K562 (cell line): ENCODE measurements around the gene ZNF407. TPM values are rescaled to one million over a fixed set of nuclear protein-coding genes. Genes with fewer than 3 reads are reported as not detected.

Source experiments
- ATAC-seq: fragments of 200-7000 bp; cut with Tn5 transposase; 3 replicates; pipeline ENCODE4 v1.9.1; 2020; ENCODE audit warnings: moderate library complexity
- BruUV-seq: library from RNA; stranded (reverse); fragments of 400-500 nt; replicated peaks from 2 replicates; lab custom pipeline; 2021; lab: Mats Ljungman, UMichigan
- CTCF ChIA-PET: fragments of 300-600 bp; formaldehyde crosslinking; extraction: SDS; loops from one replicate; lab custom pipeline; 2021; ENCODE audit warnings: low intra/inter-chr PET ratio; lab: Yijun Ruan, JAX
- POLR2A ChIA-PET: fragments of 300-600, 350-650 bp; sonication (Branson Sonifier 250); formaldehyde crosslinking; extraction: SDS; loops from one replicate; lab custom pipeline; 2021; ENCODE audit warnings: antibody characterized with exemption, inconsistent platforms; lab: Yijun Ruan, JAX
- DNase-seq, 4 experiments: peaks; one replicate each; pipeline versions ENCODE4 v3.0.0 to v3.0.0-alpha.2; 2011 to 2018; ENCODE audit warnings: low spot score in 3 of 4, mixed read lengths in 3 of 4; ENCODE audit errors: extremely low read depth in 1 of 4
- FAIRE-seq: peaks from 2 replicates; lab custom pipeline; 2011; peaks lifted over from hg19 to GRCh38; lab: Jason Lieb, UNC
- H2AFZ ChIP-seq: 2 replicates; pipeline ENCODE4 v1.6.0; 2011; ENCODE audit warnings: low read depth, low read length, control low read depth, inconsistent platforms
- H3K27ac ChIP-seq: fragments of 200-600 bp; 3 replicates; pipeline ENCODE4 v1.8.0; 2011; ENCODE audit warnings: low read depth, mild to moderate bottlenecking, control low read depth, inconsistent platforms, low read length, moderate library complexity, mixed read lengths; ENCODE audit errors: extremely low read depth
- H3K27me3 ChIP-seq, 2 experiments: fragments of 300-600 bp in 1 of 2; 2 replicates in 1 of 2; 3 replicates in 1 of 2; pipeline versions ENCODE4 v1.6.0 to v1.8.0; 2011; ENCODE audit warnings: inconsistent platforms in 2 of 2, low read length in 2 of 2, mild to moderate bottlenecking in 1 of 2, mixed read lengths in 1 of 2, moderate library complexity in 1 of 2; ENCODE audit not compliant: control insufficient read depth in 2 of 2, insufficient read depth in 2 of 2
- H3K36me3 ChIP-seq: fragments of 300-600 bp; 3 replicates; pipeline ENCODE4 v1.8.0; 2011; ENCODE audit warnings: mild to moderate bottlenecking, low read length, inconsistent platforms; ENCODE audit not compliant: control insufficient read depth, insufficient read depth
- H3K4me1 ChIP-seq, 2 experiments: fragments of 200-600 bp in 1 of 2; replicated peaks in 1 of 2; 2 replicates in 1 of 2; 3 replicates in 1 of 2; pipeline versions ENCODE4 v1.5.1 to v1.8.0; 2011; ENCODE audit warnings: inconsistent platforms in 2 of 2, low read length in 2 of 2, mild to moderate bottlenecking in 1 of 2, mixed read lengths in 1 of 2, moderate library complexity in 1 of 2; ENCODE audit not compliant: control insufficient read depth in 2 of 2, insufficient read depth in 2 of 2
- H3K4me2 ChIP-seq: 2 replicates; pipeline ENCODE4 v1.6.1; 2011; ENCODE audit warnings: low read length, control low read depth, inconsistent platforms, mixed read lengths; ENCODE audit not compliant: insufficient read depth
- H3K4me3 ChIP-seq: fragments of 200-600 bp; sonication (generic), shearing (Covaris generic); 2 replicates; pipeline ENCODE4 v1.5.1; 2016; ENCODE audit warnings: control low read depth, inconsistent platforms
- H3K79me2 ChIP-seq: fragments of 200-600 bp; 3 replicates; pipeline ENCODE4 v1.8.0; 2011; ENCODE audit warnings: low read length, inconsistent platforms; ENCODE audit not compliant: control insufficient read depth, insufficient read depth
- H3K9ac ChIP-seq, 2 experiments: 2 replicates each; pipeline versions ENCODE4 v1.6.0 to v1.6.1; 2011; ENCODE audit warnings: low read depth in 2 of 2, low read length in 2 of 2, control low read depth in 1 of 2, inconsistent platforms in 1 of 2, mild to moderate bottlenecking in 1 of 2, mixed read lengths in 1 of 2; ENCODE audit not compliant: insufficient read depth in 1 of 2
- H3K9me1 ChIP-seq: one replicate; pipeline ENCODE4 v1.6.0; 2011; ENCODE audit warnings: inconsistent platforms, mild to moderate bottlenecking, low read length, moderate library complexity; ENCODE audit not compliant: control insufficient read depth, insufficient read depth
- H3K9me3 ChIP-seq: replicated peaks from 2 replicates; pipeline ENCODE4 v1.5.1; 2011; ENCODE audit warnings: low read depth, low read length, inconsistent platforms; ENCODE audit not compliant: control insufficient read depth, insufficient read depth
- H4K20me1 ChIP-seq: replicated peaks from 2 replicates; pipeline ENCODE4 v1.6.1; 2011; ENCODE audit warnings: low read length, inconsistent platforms, mixed read lengths; ENCODE audit not compliant: control insufficient read depth, insufficient read depth
- C11orf30 ChIP-seq: fragments of 450-650 bp; IDR thresholded peaks from 2 replicates; pipeline ENCODE4 v1.6.1; 2016; ENCODE audit warnings: low read depth, mild to moderate bottlenecking
- CEBPB ChIP-seq: fragments of 450-650 bp; IDR thresholded peaks from 2 replicates; pipeline ENCODE4 v1.6.1; 2016; ENCODE audit warnings: missing genetic modification characterization, missing compliant biosample characterization
- DMBX1 ChIP-seq: fragments of 250-450 bp; sonication (Bioruptor Pico); IDR thresholded peaks from 2 replicates; pipeline ENCODE4 v1.8.0; 2022; ENCODE audit warnings: inconsistent platforms, mild to moderate bottlenecking, moderate library complexity, borderline replicate concordance
- E2F4 ChIP-seq: sonication (generic); formaldehyde crosslinking; IDR thresholded peaks from 2 replicates; pipeline ENCODE4 v1.8.0; 2022; ENCODE audit warnings: mild to moderate bottlenecking, low read depth, missing genetic modification reagents
- ELF1 ChIP-seq: fragments of 200-800 bp; sonication (Bioruptor generic); IDR thresholded peaks from 2 replicates; pipeline ENCODE4 v1.6.1; 2016; ENCODE audit warnings: missing genetic modification characterization, missing compliant biosample characterization
- KDM5B ChIP-seq: fragments of 200-600 bp; sonication (generic); IDR thresholded peaks from 2 replicates; pipeline ENCODE4 v1.6.1; 2012; ENCODE audit warnings: low read depth, mild to moderate bottlenecking, moderate library complexity, low read length, control low read depth, inconsistent platforms; ENCODE audit not compliant: insufficient replicate concordance
- MAFF ChIP-seq: IDR thresholded peaks from 2 replicates; pipeline ENCODE4 v1.6.1; 2012; ENCODE audit warnings: low read length, improper control_type of control experiment
- MAFG ChIP-seq: fragments of 450-650 bp; conservative IDR thresholded peaks from 2 replicates; pipeline ENCODE4 v1.6.1; 2016; ENCODE audit warnings: missing genetic modification characterization, missing compliant biosample characterization
- MAFK ChIP-seq: IDR thresholded peaks from 2 replicates; pipeline ENCODE4 v1.6.1; 2011; ENCODE audit warnings: low read length, improper control_type of control experiment
- NR4A1 ChIP-seq, 2 experiments: fragments of 250-450 bp in 1 of 2; fragments of 450-650 bp in 1 of 2; sonication (Bioruptor Pico) in 1 of 2; IDR thresholded peaks; 2 replicates each; pipeline versions ENCODE4 v1.4.0 to v1.6.1; 2016 to 2020; ENCODE audit warnings: mild to moderate bottlenecking in 2 of 2, missing compliant biosample characterization in 1 of 2, missing genetic modification characterization in 1 of 2, moderate library complexity in 1 of 2
- ZBED1 ChIP-seq: IDR thresholded peaks from 2 replicates; pipeline ENCODE4 v1.6.1; 2014
- ZNF316 ChIP-seq: fragments of 450-650 bp; IDR thresholded peaks from 2 replicates; pipeline ENCODE4 v1.6.1; 2016
- ZNF830 ChIP-seq: fragments of 250-450 bp; sonication (Bioruptor Pico); IDR thresholded peaks from 2 replicates; pipeline ENCODE4 v1.5.0; 2021; ENCODE audit warnings: mild to moderate bottlenecking
- whole genome bisulfite sequencing: fragments of 100-300 bp; shearing (Covaris generic); methylation state at CpG from one replicate; pipeline ENCODE4 v1.1.6; 2016; ENCODE audit warnings: low coverage, mixed read lengths; ENCODE audit not compliant: insufficient coverage; ENCODE audit errors: missing lambda C conversion rate; 5-methylcytosine and 5-hydroxymethylcytosine counted together
- in situ Hi-C: fragments of 300-500 bp; cut with MboI; formaldehyde crosslinking; loops from 4 replicates; pipeline ENCODE4 v1.15.0; 2018; ENCODE audit warnings: inconsistent platforms, mixed read lengths
- intact Hi-C: fragments of 100-400 bp; cut with micrococcal nuclease; formaldehyde crosslinking; loops from 2 replicates; pipeline ENCODE4 v1.14.2; 2022
- polyA plus RNA-seq, 8 experiments: library from polyadenylated mRNA; depleted of rRNA in 4 of 8; stranded (reverse) in 5 of 8; unstranded in 3 of 8; fragments of >200 nt; fragmentation: Nextera tagmentation in 2 of 8; fragmentation: Illumina TruSeq in 1 of 8; extraction: Ambion mirVana in 2 of 8; extraction: Trizol in 1 of 8; gene quantifications; 2 replicates each; pipeline versions ENCODE4 v1.2.1 to v1.2.3, GENCODE V29; 2011 to 2014; ENCODE audit warnings: inconsistent platforms in 1 of 8, missing spikeins in 1 of 8
- total RNA-seq, 7 experiments: library from RNA; depleted of rRNA in 6 of 7; stranded (reverse); fragments of >200 nt in 6 of 7; fragmentation: Illumina TruSeq in 2 of 7; extraction: Trizol in 2 of 7; gene quantifications; 2 replicates each; pipeline versions ENCODE4 v1.2.1 to v1.2.3, GENCODE V29; 2011 to 2021; ENCODE audit warnings: low replicate concordance in 1 of 7

ZNF407 gene
- total and polyA plus RNA-seq, 9 of the 15 experiments (the other 6 are each of a cell fraction or from before 2014, with no cell fraction given), result 0.21 to 5.4 (median 2.3) TPM

GRCh38 chr18:74995419-74995736 is 397.7 kb downstream of the ZNF407 start:
- H3K4me1 ChIP-seq, result no peaks in the 10 kb centered on the region
- H3K9ac ChIP-seq, result no peak overlapping the region
- ChIA-PET CTCF (no interaction called here), POLR2A (interaction anchor here (0.6 kb wide), 1 partner anchor 55 kb away, joined by 4 read pairs; no protein-coding TSS in a partner anchor)
- in situ Hi-C loops (no loop called here), intact Hi-C loops (no loop called here)
- H3K4me2 ChIP-seq, result no peak overlapping the region
- H4K20me1 ChIP-seq, result no peaks in the 10 kb centered on the region
- no peaks in the 10 kb centered on the region for H3K27me3 ChIP-seq
- no peak for FAIRE-seq
- H3K36me3 ChIP-seq, result no peaks in the 10 kb centered on the region
- no peaks in the 10 kb centered on the region for H3K79me2 ChIP-seq
- H3K9me3 ChIP-seq, result no peaks in the 10 kb centered on the region
- no peaks in the 10 kb centered on the region for H3K9me1 ChIP-seq
- H2AFZ ChIP-seq, result no peak overlapping the region
- 65% methylated on average over 2 of the region's 2 CpGs for WGBS
- H3K27ac ChIP-seq, result no peak overlapping the region
- BruUV-seq, result no TSS peak
- ATAC-seq, result no peak
- no peak for DNase-seq
- no peak overlapping the region for H3K4me3 ChIP-seq
- TF ChIP-seq MAFK, result peak; percentile 86
- peak; percentile 87 for TF ChIP-seq ZNF316
- TF ChIP-seq E2F4 (CRISPR knock-in tag), result no peak
- no peak for TF ChIP-seq ELF1 (tag)
- TF ChIP-seq C11orf30, result peak; percentile 78
- no peak for TF ChIP-seq KDM5B
- no peak for TF ChIP-seq NR4A1 (CRISPR knock-in tag; IDR thresholded peaks at IDR 0.05)
- no peak for TF ChIP-seq NR4A1 (tag; IDR thresholded peaks at IDR 0.05)
- peak; percentile 82 for TF ChIP-seq MAFF
- TF ChIP-seq DMBX1 (CRISPR knock-in tag), result no peak
- TF ChIP-seq ZNF830 (CRISPR knock-in tag), result no peak
- TF ChIP-seq CEBPB (tag), result no peak
- TF ChIP-seq MAFG, result peak; percentile 72
- TF ChIP-seq ZBED1, result no peak
